Thymus (tissue), 11 donors: ENCODE measurements around the gene ZSCAN26. TPM values are rescaled to one million over a fixed set of nuclear protein-coding genes. Genes with fewer than 3 reads are reported as not detected.

Experiments used
- DNase-seq, 9 donors: peaks; one replicate each; pipeline ENCODE4 v3.0.0-alpha.2; 2013; ENCODE audit warnings: low spot score in 9 of 9, low read depth in 6 of 9, missing footprints in 1 of 9
- H3K27ac ChIP-seq, 2 donors: one replicate each; pipeline ENCODE4 v1.5.1; 2013; ENCODE audit warnings: control low read depth in 1 of 2, low read depth in 1 of 2, low read length in 1 of 2, mild to moderate bottlenecking in 1 of 2, moderate library complexity in 1 of 2
- H3K27me3 ChIP-seq, 2 donors: one replicate each; pipeline ENCODE4 v1.5.1; 2013; ENCODE audit warnings: low read length in 1 of 2; ENCODE audit not compliant: control insufficient read depth in 2 of 2, insufficient read depth in 1 of 2
- H3K36me3 ChIP-seq, 2 donors: one replicate each; pipeline ENCODE4 v1.5.1; 2013; ENCODE audit warnings: low read length in 1 of 2, mild to moderate bottlenecking in 1 of 2, moderate library complexity in 1 of 2; ENCODE audit not compliant: control insufficient read depth in 2 of 2, insufficient read depth in 2 of 2
- H3K4me1 ChIP-seq, 2 donors: one replicate each; pipeline ENCODE4 v1.5.1; 2013; ENCODE audit warnings: low read length in 2 of 2; ENCODE audit not compliant: control insufficient read depth in 2 of 2, insufficient read depth in 2 of 2
- H3K4me3 ChIP-seq, 2 donors: one replicate each; pipeline ENCODE4 v1.5.1; 2013; ENCODE audit warnings: low read length in 2 of 2, control low read depth in 1 of 2, mild to moderate bottlenecking in 1 of 2
- H3K9me3 ChIP-seq, 2 donors: one replicate each; pipeline ENCODE4 v1.5.1; 2013; ENCODE audit warnings: low read length in 1 of 2, mild to moderate bottlenecking in 1 of 2; ENCODE audit not compliant: control insufficient read depth in 2 of 2, insufficient read depth in 1 of 2
- WGBS: extraction: QIAGEN DNeasy Blood & Tissue Kit; methylation state at CpG from one replicate; pipeline ENCODE4 v1.1.7; 2013; 5-methylcytosine and 5-hydroxymethylcytosine counted together
- polyA plus RNA-seq: library from polyadenylated mRNA; stranded (reverse); fragments of 200-250 nt; gene quantifications from one replicate; pipeline ENCODE4 v1.2.3, GENCODE V29; 2013
- total RNA-seq: library from RNA; stranded (reverse); fragments of 120-200 nt; gene quantifications from one replicate; pipeline ENCODE4 v1.2.4, GENCODE V29; 2013
- donor health status: healthy.

ZSCAN26 gene
- total and polyA plus RNA-seq, 2 donors, result 15.0 to 18.2 TPM

GRCh38 chr6:28251661-28252008 is 15.3 kb upstream of the ZSCAN26 start:
- H3K9me3 ChIP-seq, result no peaks in the 10 kb centered on the region
- H3K27ac ChIP-seq, result peak overlapping the region; percentile 72 to 73
- no peaks in the 10 kb centered on the region for H3K27me3 ChIP-seq
- H3K4me3 ChIP-seq, result peak overlapping the region; percentile 82 to 93
- H3K4me1 ChIP-seq, result peaks cover 6 to 12% of the 10 kb centered on the region in 2 donors
- peak in 4 of 9 donors; percentile 28 to 53 (median 40) for DNase-seq
- under 1% methylated on average over 24 of the region's 25 CpGs for whole genome bisulfite sequencing
- H3K36me3 ChIP-seq, result peaks cover 16 to 24% of the 10 kb centered on the region in 2 donors

- 3% methylated on average over 14 of the region's 14 CpGs for WGBS
- Histone ChIP-seq H3K36me3 (peaks cover 13 to 19% of the 10 kb centered on the region in 2 donors), H3K9me3 (no peaks in the 10 kb centered on the region), H3K27me3 (no peaks in the 10 kb centered on the region), H3K4me3 (peak within 1 kb of the TSS; percentile 82 to 93), H3K27ac (peak within 1 kb of the TSS; percentile 73), H3K4me1 (peaks cover 6 to 12% of the 10 kb centered on the region in 2 donors)
- peak; percentile 79 to 97 (median 91) for DNase-seq
These were observed 14.7 kb upstream of the ZSCAN26 start, which contains the start of gene ZKSCAN4 for GRCh38 chr6:28252009-28252975. ZKSCAN4 (minus strand) TSS chr6:28252269; CDS start chr6:28251980, 289 bp downstream.

- peaks cover 0 to 2% of the 10 kb centered on the region in 2 donors for H3K9me3 ChIP-seq
- H3K4me3 ChIP-seq, result no peak overlapping the region
- 94% methylated on average over 1 of the region's 1 CpG for WGBS
- DNase-seq, result no peak
- H3K27me3 ChIP-seq, result peaks cover 0 to 1% of the 10 kb centered on the region in 2 donors
- H3K27ac ChIP-seq, result no peak overlapping the region
- peaks cover 7 to 16% of the 10 kb centered on the region in 2 donors for H3K4me1 ChIP-seq
- peaks cover 0 to 4% of the 10 kb centered on the region in 2 donors for H3K36me3 ChIP-seq
These were observed 12.8 kb upstream of the ZSCAN26 start for GRCh38 chr6:28254121-28254519.

- Histone ChIP-seq H3K4me3 (no peak overlapping the region), H3K27ac (no peak overlapping the region), H3K9me3 (peaks cover 0 to 8% of the 10 kb centered on the region in 2 donors), H3K4me1 (peaks cover 2 to 17% of the 10 kb centered on the region in 2 donors), H3K36me3 (no peaks in the 10 kb centered on the region), H3K27me3 (peaks cover 0 to 6% of the 10 kb centered on the region in 2 donors)
- WGBS, result 0% methylated on average over 1 of the region's 1 CpG
- no peak for DNase-seq
These were observed 9.9 kb upstream of the ZSCAN26 start for GRCh38 chr6:28257042-28257441.

GRCh38 chr6:28258877-28259777 is 7.8 kb upstream of the ZSCAN26 start, which contains the start of gene NKAPL:
NKAPL (plus strand) TSS chr6:28259297; CDS start chr6:28259372, 75 bp downstream.
- peaks cover 2 to 10% of the 10 kb centered on the region in 2 donors for H3K4me1 ChIP-seq

GRCh38 chr6:28263922-28264321 is 3.0 kb upstream of the ZSCAN26 start:
- 85% methylated on average over 2 of the region's 2 CpGs for WGBS

More at GRCh38 chr6:28258877-28259777, 7.8 kb upstream of the ZSCAN26 start, which contains the start of gene NKAPL:
- H3K27me3 ChIP-seq, result peaks cover 0 to 6% of the 10 kb centered on the region in 2 donors
- H3K27ac ChIP-seq, result no peak within 1 kb of the TSS
- H3K36me3 ChIP-seq, result no peaks in the 10 kb centered on the region
- DNase-seq, result peak in 6 of 9 donors; percentile 13 to 62 (median 34)
- 58% methylated on average over 58 of the region's 58 CpGs for WGBS
- H3K9me3 ChIP-seq, result peaks cover 0 to 8% of the 10 kb centered on the region in 2 donors
- peak within 1 kb of the TSS; percentile 3 to 23 for H3K4me3 ChIP-seq

GRCh38 chr6:28264834-28265401 is 2.0 kb upstream of the ZSCAN26 start:
- Histone ChIP-seq H3K9me3 (no peaks in the 10 kb centered on the region), H3K36me3 (no peaks in the 10 kb centered on the region), H3K27ac (no peak overlapping the region), H3K27me3 (no peaks in the 10 kb centered on the region), H3K4me3 (no peak overlapping the region), H3K4me1 (peaks cover 0 to 2% of the 10 kb centered on the region in 2 donors)
- WGBS, result 71% methylated on average over 4 of the region's 4 CpGs
- DNase-seq, result no peak

More at GRCh38 chr6:28263922-28264321, 3.0 kb upstream of the ZSCAN26 start:
- Histone ChIP-seq H3K27ac (no peak overlapping the region), H3K36me3 (no peaks in the 10 kb centered on the region), H3K9me3 (peaks cover 0 to 8% of the 10 kb centered on the region in 2 donors), H3K4me3 (no peak overlapping the region), H3K27me3 (peaks cover 0 to 6% of the 10 kb centered on the region in 2 donors), H3K4me1 (peaks cover 2 to 10% of the 10 kb centered on the region in 2 donors)
- no peak for DNase-seq

- no peaks in the 10 kb centered on the region for H3K9me3 ChIP-seq
- H3K27me3 ChIP-seq, result no peaks in the 10 kb centered on the region
- H3K4me1 ChIP-seq, result peaks cover 0 to 2% of the 10 kb centered on the region in 2 donors
- no peaks in the 10 kb centered on the region for H3K36me3 ChIP-seq
- H3K4me3 ChIP-seq, result peak overlapping the region; percentile 77 to 87
- no peak for DNase-seq
- WGBS, result 13% methylated on average over 5 of the region's 5 CpGs
- no peak overlapping the region for H3K27ac ChIP-seq
These were observed 381 bp upstream of the ZSCAN26 start for GRCh38 chr6:28266563-28266961.
